GM12874 (cell line): ENCODE measurements around the gene GABBR1.

Source experiments
- TF ChIP-seq, protein P1 (sequence below): IDR thresholded peaks from 2 replicates; pipeline ENCODE4 v1.5.1; 2011; ENCODE audit warnings: low read depth, mild to moderate bottlenecking, control low read depth, low read length, moderate library complexity; ENCODE audit not compliant: insufficient read depth

GABBR1 gene

DNA sequence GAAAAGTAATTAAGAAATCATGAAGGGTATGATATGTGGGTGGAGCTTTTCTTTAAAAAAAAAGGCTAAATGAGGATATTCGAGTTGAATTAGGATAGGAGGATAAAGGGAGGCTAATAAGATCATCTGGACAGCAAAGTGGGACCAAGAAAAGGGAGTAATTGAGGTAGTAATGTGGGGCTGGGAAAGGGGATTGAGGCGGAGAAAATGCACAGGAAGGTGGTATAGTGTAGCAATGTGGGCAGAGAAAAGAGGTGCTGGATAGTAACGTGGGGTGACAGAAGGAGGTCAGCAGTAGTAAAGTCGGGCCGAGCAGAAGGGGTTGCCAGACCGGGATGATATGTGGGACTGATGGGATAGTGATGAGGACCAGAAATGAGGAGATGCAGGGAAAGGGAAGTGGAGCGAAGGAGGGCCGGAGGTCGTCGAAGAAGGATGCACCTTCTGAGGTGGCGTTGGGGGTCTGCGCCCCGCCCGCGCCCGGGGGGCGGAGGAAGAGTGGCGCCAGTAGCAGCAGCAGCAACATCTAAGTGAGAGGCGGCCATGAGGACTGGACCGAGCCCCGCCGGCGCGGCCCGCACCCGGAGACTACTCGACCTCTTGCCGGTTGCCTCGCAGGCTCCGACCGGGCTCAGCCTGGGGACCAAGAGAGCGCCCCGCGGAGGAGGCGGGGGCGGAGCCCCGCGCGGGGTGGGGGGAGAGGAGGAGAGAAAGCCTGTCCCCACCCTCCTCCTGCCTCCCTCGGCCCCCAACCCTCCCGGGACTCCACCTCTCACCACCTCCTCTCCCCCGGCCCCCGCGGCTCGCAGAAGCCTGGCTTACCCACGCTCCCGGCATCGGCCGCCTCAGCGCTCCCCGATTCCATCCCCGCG, 887 bp downstream of the GABBR1 start:
- TF ChIP-seq, protein P1, sequence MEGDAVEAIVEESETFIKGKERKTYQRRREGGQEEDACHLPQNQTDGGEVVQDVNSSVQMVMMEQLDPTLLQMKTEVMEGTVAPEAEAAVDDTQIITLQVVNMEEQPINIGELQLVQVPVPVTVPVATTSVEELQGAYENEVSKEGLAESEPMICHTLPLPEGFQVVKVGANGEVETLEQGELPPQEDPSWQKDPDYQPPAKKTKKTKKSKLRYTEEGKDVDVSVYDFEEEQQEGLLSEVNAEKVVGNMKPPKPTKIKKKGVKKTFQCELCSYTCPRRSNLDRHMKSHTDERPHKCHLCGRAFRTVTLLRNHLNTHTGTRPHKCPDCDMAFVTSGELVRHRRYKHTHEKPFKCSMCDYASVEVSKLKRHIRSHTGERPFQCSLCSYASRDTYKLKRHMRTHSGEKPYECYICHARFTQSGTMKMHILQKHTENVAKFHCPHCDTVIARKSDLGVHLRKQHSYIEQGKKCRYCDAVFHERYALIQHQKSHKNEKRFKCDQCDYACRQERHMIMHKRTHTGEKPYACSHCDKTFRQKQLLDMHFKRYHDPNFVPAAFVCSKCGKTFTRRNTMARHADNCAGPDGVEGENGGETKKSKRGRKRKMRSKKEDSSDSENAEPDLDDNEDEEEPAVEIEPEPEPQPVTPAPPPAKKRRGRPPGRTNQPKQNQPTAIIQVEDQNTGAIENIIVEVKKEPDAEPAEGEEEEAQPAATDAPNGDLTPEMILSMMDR: no peak

DNA sequence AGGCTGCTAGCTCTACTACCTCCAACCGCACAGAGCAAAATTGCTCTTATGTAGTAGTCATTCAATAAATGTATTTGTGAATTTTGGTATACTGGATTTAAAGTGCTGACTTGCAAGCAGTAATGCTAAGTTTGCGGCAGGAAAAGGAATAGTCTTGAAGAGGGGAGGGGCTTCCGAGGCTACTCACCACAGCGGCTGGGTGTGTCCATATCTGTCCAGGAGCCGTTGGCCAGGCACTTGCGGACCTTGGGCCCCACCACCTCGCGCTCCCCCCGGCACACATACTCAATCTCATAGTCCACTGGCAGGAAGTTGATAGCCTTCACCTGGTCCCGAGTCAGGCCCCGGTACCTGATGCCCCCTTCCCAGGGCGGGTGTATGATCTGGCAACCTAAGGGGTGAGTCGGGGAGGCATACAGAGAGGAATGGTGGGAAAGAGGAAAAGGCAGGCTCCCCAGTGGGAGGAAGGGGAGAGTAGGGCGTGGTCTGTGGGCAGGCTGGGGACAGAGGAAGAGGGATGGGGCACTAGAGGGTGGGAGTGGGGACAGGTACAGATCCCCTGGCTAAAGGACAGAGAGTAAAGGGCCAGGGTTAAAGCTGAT, 1.7 kb downstream of the GABBR1 start:
- TF ChIP-seq, protein P1: no peak

DNA sequence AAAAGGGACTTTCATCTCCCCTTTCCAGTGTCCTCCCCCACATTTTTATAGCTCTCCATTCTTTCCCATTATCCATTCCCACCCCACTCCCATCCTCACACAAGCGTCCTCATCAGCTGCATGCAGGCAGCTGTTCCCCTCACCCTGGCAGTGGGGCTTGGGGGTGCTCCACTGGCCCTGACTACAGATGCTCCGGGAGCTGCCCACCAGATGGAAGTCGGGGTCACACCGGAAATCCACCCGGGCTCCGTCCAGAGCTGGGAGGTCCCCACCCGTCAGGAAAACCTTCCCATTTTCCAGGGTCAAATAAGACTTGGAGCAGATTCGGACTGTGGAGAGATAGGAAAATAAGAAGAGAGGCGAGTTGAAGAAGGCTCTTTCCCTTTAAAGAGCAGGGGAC, 2.7 kb downstream of the GABBR1 start:
- TF ChIP-seq, protein P1: no peak

DNA sequence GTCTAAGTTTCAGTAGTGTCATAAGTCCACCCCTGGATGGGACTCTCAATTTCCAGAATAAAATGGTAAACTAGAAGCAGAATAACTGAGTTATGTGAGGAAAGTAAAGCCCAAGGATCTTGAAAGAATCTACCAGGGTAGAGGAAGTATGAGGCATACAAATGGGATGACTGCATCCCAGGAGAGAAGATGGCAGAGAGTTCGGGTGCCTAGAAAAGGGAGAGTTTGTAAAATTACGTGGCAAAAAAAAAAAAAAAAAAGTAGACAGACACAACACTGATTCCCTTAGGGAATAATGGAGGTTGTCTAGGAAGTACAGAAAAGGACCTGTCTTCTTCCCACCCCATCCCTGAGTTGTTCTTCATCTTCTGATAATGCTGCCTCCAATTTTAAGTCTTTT, 3.4 kb downstream of the GABBR1 start:
- TF ChIP-seq, protein P1: no peak

DNA sequence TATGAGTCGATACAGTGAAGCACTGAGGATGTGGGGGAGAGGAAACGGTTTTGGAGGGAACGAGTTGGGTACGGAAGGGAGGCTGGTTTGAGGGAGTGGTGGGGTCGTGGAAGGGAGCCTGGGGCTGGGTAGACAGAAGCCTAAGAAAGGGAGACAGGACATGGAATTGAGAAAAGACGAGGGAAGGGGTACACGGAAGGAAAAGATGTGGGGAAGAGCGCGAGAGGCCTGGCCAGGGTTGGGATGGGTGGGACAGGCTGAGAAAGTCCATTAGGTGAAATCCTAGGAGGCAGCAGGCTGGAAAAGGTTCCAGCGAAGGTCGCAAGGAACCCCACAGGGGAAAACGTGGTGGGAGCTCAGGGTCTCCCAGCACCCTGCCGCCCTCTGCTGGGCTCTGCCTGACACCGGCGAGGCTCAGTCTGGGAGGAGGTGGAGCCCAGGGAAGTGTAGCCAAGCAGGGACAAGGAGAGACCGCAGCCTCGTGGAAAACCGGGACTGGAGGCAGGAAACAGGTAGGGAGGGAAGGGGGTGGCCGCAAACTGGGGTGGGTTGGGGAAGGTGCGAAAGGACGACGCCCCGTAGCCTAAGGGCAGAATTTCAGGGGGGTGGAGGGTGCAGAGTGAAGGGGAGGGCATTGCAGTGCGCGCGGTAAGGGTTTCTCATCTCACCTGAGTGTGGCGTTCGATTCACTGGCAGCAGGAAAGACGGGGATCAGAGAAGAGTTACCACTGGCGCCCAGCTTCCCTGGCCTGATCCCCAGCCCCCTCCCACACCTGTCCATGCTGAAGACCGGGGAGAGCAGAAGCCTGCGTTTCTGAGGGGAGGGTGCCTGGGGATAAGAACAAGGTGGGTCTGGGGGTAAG, 4.3 kb downstream of the GABBR1 start:
- TF ChIP-seq, protein P1: peak; percentile 77

DNA sequence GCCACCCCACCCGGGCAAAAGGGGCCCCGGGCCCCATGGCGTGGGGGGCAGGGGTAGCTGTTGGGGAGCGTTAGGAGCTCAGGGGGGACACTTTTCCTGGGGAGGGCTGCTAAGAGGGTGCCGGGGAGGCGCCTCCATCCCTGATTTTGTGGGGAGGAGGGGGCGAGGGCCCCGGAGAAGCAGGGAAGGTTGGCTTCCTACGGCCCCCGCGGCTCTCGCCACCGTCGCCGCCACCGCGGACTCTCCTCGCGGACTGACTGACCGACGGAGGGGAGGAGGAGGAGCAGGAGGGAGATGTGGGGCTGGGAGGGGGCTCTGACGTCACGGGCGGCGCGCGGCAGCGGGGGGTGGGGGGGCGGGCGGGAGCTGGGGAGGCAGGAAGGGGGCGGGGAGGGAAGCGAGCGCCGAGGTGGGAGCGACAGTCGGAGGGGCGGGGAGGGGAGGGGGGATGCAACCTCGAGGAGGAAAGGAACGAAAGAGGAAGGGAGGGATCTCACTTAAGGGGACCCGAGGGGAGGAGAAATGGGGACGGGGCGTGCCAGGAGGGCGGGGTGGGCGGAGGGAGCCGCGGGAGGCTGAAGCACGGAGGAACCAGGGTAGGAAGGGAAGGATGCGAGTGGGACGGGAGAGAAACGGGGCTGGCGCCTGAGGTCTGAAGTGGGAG, 5.1 kb downstream of the GABBR1 start:
- TF ChIP-seq, protein P1: no peak
